ENCODE data around the gene CRTAP.
"Not testable (repeated sequence)": the region's sequence is repeated elsewhere in the genome, so short reads cannot be mapped to it uniquely, and the experiment has no call there.

The CRTAP gene

GRCh38 chr3:33113772-33114621 is at the start of gene CRTAP:
TSS of gene CRTAP (plus strand) at chr3:33114014. CDS start at chr3:33114078, 64 bp downstream.
- TF ChIP-seq POLR2A (IDR thresholded peaks at IDR 0.05; ENCODE audit: low read length), result peak; percentile 77
- TF ChIP-seq GATA1 (IDR thresholded peaks at IDR 0.05; ENCODE audit: low read depth, low read length), result no peak
- DNase-seq, result peak; percentile 97 to 98

GRCh38 chr3:33064929-33065328 is 48.9 kb upstream of the CRTAP start:
- TF ChIP-seq POLR2A (IDR thresholded peaks at IDR 0.05; ENCODE audit: low read length), result no peak
- no peak for TF ChIP-seq GATA1 (IDR thresholded peaks at IDR 0.05; ENCODE audit: low read depth, low read length)
- peak; percentile 47 to 54 for DNase-seq

- no peak for TF ChIP-seq POLR2A (IDR thresholded peaks at IDR 0.05; ENCODE audit: low read length)
- no peak for TF ChIP-seq GATA1 (IDR thresholded peaks at IDR 0.05; ENCODE audit: low read depth, low read length)
Observed at GRCh38 chr3:33067484-33067883, 46.3 kb upstream of the CRTAP start.

GRCh38 chr3:33069862-33070261 is 44.0 kb upstream of the CRTAP start:
- not testable (repeated sequence) for DNase-seq

More at GRCh38 chr3:33067484-33067883, 46.3 kb upstream of the CRTAP start:
- peak; percentile 15 to 52 for DNase-seq

- DNase-seq, result no peak
- TF ChIP-seq GATA1 (IDR thresholded peaks at IDR 0.05; ENCODE audit: low read depth, low read length) (no peak), POLR2A (IDR thresholded peaks at IDR 0.05; ENCODE audit: low read length) (no peak)
Observed at GRCh38 chr3:33071181-33071580, 42.6 kb upstream of the CRTAP start.

- TF ChIP-seq POLR2A (IDR thresholded peaks at IDR 0.05; ENCODE audit: low read length) (no peak), GATA1 (IDR thresholded peaks at IDR 0.05; ENCODE audit: low read depth, low read length) (no peak)
Observed at GRCh38 chr3:33071946-33072345, 41.9 kb upstream of the CRTAP start.

GRCh38 chr3:33074217-33075067 is 39.4 kb upstream of the CRTAP start:
- peak; percentile 82 to 86 for DNase-seq
- no peak for TF ChIP-seq POLR2A (IDR thresholded peaks at IDR 0.05; ENCODE audit: low read length)
- no peak for TF ChIP-seq GATA1 (IDR thresholded peaks at IDR 0.05; ENCODE audit: low read depth, low read length)

More at GRCh38 chr3:33071946-33072345, 41.9 kb upstream of the CRTAP start:
- no peak for DNase-seq

GRCh38 chr3:33075995-33076394 is 37.8 kb upstream of the CRTAP start:
- no peak for TF ChIP-seq GATA1 (IDR thresholded peaks at IDR 0.05; ENCODE audit: low read depth, low read length)
- TF ChIP-seq POLR2A (IDR thresholded peaks at IDR 0.05; ENCODE audit: low read length), result no peak
- no peak for DNase-seq

- no peak for DNase-seq
- TF ChIP-seq POLR2A (IDR thresholded peaks at IDR 0.05; ENCODE audit: low read length) (no peak), GATA1 (IDR thresholded peaks at IDR 0.05; ENCODE audit: low read depth, low read length) (no peak)
Observed at GRCh38 chr3:33076952-33077351, 36.9 kb upstream of the CRTAP start.

GRCh38 chr3:33077976-33078375 is 35.8 kb upstream of the CRTAP start:
- TF ChIP-seq POLR2A (IDR thresholded peaks at IDR 0.05; ENCODE audit: low read length), result no peak
- TF ChIP-seq GATA1 (IDR thresholded peaks at IDR 0.05; ENCODE audit: low read depth, low read length), result no peak
- no peak for DNase-seq

- not testable (repeated sequence) for DNase-seq
Observed at GRCh38 chr3:33079813-33080212, 34.0 kb upstream of the CRTAP start.

GRCh38 chr3:33081812-33082211 is 32.0 kb upstream of the CRTAP start:
- DNase-seq, result no peak
- no peak for TF ChIP-seq GATA1 (IDR thresholded peaks at IDR 0.05; ENCODE audit: low read depth, low read length)
- no peak for TF ChIP-seq POLR2A (IDR thresholded peaks at IDR 0.05; ENCODE audit: low read length)

GRCh38 chr3:33083958-33084357 is 29.9 kb upstream of the CRTAP start:
- peak in 1 of 2 experiments; percentile 23 for DNase-seq
- TF ChIP-seq GATA1 (IDR thresholded peaks at IDR 0.05; ENCODE audit: low read depth, low read length) (no peak), POLR2A (IDR thresholded peaks at IDR 0.05; ENCODE audit: low read length) (no peak)

- TF ChIP-seq GATA1 (IDR thresholded peaks at IDR 0.05; ENCODE audit: low read depth, low read length) (no peak), POLR2A (IDR thresholded peaks at IDR 0.05; ENCODE audit: low read length) (no peak)
- no peak for DNase-seq
Observed at GRCh38 chr3:33088691-33089090, 25.1 kb upstream of the CRTAP start.

All from erythroblast (primary cell).